ENCODE results near the gene RNF38.

Gene RNF38

DNA sequence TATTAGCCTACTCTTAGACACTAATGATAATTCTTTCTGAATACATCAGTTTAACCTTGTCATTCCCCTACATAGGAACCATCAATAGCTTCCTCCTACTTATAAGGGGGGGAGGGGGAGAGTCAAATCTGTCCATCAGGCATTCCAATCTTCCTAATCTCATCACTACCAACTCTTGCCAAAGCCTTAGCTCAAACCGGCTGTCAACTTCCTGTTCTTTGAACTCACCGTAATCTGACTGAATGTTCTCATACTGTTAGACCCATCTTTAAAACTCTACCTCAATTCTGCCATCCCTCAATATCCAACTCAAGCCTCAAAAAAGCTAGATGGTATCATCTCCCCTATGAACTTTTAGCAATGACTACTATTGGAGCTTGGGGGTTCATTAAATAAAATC, 41.9 kb upstream of the RNF38 start:
- TF ChIP-seq, protein P1, sequence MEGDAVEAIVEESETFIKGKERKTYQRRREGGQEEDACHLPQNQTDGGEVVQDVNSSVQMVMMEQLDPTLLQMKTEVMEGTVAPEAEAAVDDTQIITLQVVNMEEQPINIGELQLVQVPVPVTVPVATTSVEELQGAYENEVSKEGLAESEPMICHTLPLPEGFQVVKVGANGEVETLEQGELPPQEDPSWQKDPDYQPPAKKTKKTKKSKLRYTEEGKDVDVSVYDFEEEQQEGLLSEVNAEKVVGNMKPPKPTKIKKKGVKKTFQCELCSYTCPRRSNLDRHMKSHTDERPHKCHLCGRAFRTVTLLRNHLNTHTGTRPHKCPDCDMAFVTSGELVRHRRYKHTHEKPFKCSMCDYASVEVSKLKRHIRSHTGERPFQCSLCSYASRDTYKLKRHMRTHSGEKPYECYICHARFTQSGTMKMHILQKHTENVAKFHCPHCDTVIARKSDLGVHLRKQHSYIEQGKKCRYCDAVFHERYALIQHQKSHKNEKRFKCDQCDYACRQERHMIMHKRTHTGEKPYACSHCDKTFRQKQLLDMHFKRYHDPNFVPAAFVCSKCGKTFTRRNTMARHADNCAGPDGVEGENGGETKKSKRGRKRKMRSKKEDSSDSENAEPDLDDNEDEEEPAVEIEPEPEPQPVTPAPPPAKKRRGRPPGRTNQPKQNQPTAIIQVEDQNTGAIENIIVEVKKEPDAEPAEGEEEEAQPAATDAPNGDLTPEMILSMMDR (conservative IDR thresholded peaks at IDR 0.05; ENCODE audit: low read depth, low read length), result no peak
- no peak overlapping the region for H3K4me3 ChIP-seq (ENCODE audit: low read length)
- no peak for DNase-seq (ENCODE audit: low read depth)

DNA sequence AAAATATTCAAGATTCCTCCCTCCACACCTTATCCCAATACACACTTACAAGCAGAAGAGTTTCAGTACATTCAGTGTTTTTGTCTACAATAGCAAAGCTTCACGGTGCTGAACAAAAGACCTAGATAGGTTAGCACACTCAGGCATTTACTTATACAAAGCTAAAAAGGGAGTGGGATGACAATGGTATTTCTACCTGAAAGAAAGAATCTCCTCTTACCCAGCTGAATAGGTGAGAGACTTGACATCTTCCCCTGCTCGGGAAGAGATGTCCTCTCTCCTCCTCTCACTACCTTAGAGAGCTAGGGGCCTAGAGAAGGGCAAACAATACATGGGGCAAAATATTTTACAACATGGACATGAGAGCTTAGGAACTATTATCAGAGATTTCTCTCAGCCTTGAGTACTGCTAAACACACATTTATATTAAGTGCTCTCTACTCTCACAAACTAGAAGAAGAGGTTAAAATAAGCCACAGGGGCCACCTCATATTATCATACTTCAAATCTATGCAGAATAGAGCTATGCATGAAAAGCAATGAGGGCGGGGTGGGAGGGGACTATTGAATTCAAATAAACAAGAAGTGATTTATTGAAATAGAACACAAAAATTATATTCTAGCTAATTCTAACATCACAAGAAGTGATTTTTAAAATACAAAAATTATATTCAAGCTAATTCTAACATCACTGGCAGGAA, 38.6 kb upstream of the RNF38 start:
- DNase-seq (ENCODE audit: low read depth), result no peak
- no peak overlapping the region for H3K4me3 ChIP-seq (ENCODE audit: low read length)
- TF ChIP-seq, protein P1 (conservative IDR thresholded peaks at IDR 0.05; ENCODE audit: low read depth, low read length), result no peak

DNA sequence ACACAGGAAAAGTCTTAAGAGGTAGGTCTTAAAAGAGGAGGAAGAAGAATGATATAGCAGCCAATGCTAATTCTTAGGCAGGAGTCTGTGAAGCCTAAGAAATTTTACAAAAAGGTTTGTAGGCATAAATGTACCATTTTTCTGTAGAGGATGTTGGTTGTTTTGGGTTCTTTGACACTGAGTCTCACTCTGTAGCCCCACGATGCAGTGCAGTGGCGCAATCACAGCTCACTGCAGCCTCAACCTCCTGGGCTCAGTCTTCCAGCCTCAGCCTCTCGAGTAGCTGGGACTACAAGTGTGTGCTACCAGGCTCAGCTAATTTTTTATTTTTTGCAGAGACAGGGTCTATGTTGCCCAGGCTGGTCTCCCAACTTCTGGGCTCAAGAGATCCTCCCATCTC, 37.7 kb upstream of the RNF38 start:
- no peak for DNase-seq (ENCODE audit: low read depth)
- no peak overlapping the region for H3K4me3 ChIP-seq (ENCODE audit: low read length)
- TF ChIP-seq, protein P1 (conservative IDR thresholded peaks at IDR 0.05; ENCODE audit: low read depth, low read length), result no peak

DNA sequence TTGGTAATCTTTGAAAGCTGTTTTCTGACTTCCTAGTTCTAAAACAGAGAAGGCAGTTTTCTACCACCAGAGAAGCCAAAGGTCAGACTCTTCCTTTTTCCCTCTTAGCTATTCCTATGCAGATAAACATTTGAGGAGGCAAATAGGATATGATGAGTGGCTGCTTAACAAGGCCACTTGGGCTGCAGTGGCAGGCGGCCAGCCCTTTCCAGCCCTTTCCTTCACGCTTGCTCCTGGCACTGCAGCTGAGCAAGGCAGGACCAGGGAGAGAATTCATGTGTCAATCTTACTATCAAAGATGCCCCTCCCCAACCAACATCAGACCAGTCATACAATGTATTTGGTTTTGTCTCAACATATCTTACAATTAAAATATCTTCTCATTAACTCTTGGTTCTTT, 36.8 kb upstream of the RNF38 start:
- TF ChIP-seq, protein P1 (conservative IDR thresholded peaks at IDR 0.05; ENCODE audit: low read depth, low read length), result no peak
- no peak overlapping the region for H3K4me3 ChIP-seq (ENCODE audit: low read length)
- no peak for DNase-seq (ENCODE audit: low read depth)

DNA sequence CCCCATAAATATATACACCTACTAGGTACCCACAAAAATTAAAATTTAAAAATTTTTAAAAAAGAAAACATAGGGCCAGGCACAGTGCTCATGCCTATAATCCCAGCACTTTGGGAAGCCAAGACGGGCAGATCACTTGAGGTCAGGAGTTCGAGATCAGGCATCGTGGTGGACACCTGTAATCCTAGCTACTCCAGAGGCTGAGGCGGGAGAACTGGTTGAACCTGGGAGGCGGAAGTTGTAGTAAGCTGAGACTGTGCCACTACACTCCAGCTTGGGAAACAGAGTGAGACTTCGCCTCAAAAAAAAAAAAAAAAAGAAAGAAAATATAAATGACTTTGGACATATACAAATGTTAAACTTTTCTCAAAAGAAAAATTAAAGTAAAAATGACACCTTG, 33.3 kb upstream of the RNF38 start:
- H3K4me3 ChIP-seq (ENCODE audit: low read length), result no peak overlapping the region
- TF ChIP-seq, protein P1 (conservative IDR thresholded peaks at IDR 0.05; ENCODE audit: low read depth, low read length), result no peak
- no peak for DNase-seq (ENCODE audit: low read depth)

DNA sequence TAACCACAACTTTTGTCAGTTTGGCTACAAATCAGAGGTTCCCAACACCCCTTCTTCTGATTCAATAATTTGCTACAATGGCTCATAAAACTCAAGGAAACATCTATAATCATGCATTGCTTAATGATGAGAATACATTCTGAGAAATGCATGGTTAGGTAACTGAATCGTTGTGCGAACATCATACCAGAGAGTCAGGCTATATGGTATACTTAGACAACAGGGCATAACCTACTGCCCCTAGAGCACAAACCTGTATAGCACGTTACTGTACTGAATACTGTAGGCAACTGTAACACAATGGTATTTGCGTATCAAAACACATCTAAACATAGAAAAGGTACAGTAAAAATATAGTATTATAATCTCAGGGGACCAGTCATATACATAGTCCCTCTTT, 31.0 kb upstream of the RNF38 start:
- DNase-seq (ENCODE audit: low read depth), result no peak
- H3K4me3 ChIP-seq (ENCODE audit: low read length), result no peak overlapping the region
- TF ChIP-seq, protein P1 (conservative IDR thresholded peaks at IDR 0.05; ENCODE audit: low read depth, low read length), result no peak

DNA sequence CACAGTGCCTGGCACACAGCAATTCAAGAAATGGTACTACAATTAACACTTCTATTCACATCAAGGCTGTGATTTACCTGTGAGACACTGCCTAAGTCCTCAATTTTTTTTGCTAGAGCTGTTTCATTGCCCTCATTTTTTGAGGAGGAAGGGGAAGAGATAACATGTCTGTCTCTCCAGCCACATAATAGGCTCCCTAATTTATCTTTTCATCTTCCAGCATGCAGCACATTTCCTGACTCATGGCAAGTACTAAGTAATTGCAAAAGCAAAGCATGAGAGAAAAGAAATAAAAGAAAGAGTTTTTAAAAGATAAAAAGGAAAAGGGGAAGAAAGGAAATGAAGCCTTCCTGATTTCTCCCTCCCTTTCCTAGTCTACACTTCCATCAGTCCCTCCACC, 26.9 kb upstream of the RNF38 start:
- TF ChIP-seq, protein P1 (conservative IDR thresholded peaks at IDR 0.05; ENCODE audit: low read depth, low read length), result no peak
- no peak for DNase-seq (ENCODE audit: low read depth)
- no peak overlapping the region for H3K4me3 ChIP-seq (ENCODE audit: low read length)
